GM12892 (cell line): ENCODE measurements around the gene AKAP13.

Experiments used
- POLR2A ChIP-seq: IDR thresholded peaks from 2 replicates; pipeline ENCODE4 v1.6.1; 2011; ENCODE audit warnings: low read depth, low read length, control low read depth
- POLR2AphosphoS5 ChIP-seq: IDR thresholded peaks from 2 replicates; pipeline ENCODE4 v1.6.1; 2011; ENCODE audit warnings: low read depth, low read length, control low read depth
- TAF1 ChIP-seq: IDR thresholded peaks from 2 replicates; pipeline ENCODE4 v1.6.1; 2011; ENCODE audit warnings: low read depth, mild to moderate bottlenecking, control low read depth, low read length, borderline replicate concordance

DNA sequence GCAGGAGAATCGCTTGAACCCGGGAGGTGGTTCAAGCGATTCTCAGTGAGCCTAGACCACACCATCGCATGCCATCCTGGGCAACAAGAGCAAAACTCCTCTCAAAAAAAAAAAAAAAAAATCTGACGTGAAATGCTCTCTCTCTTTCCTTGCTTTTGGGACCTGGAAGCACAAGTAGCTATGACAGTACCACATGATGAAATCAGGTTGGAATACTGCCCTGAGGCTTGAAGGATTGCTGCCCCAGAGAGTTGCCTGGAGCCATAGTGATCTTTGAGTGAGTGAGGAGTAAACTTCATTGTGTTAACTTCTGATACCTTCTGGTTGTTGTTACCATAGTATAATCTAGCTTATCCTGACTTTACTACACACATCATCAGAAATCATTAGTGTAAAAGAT, 23.3 kb downstream of the AKAP13 start:
- TF ChIP-seq POLR2AphosphoS5 (no peak), POLR2A (no peak), TAF1 (no peak)
